Smooth muscle cell (in vitro differentiated cells): ENCODE data around the gene MESD. TPM values are rescaled to one million over a fixed set of nuclear protein-coding genes. Genes with fewer than 3 reads are reported as not detected.

Experiments
- DNase-seq: peaks from one replicate; lab custom pipeline; 2025; ENCODE audit not compliant: unreplicated experiment; lab: John Stamatoyannopoulos, UW
- H2AFZ ChIP-seq: fragments of 200-600 bp; sonication (generic); 2 replicates; pipeline ENCODE4 v1.6.0; 2016; ENCODE audit warnings: antibody characterized with exemption, low read depth, mild to moderate bottlenecking
- H3F3A ChIP-seq: fragments of 200-600 bp; sonication (generic); 2 replicates; pipeline ENCODE4 v1.6.0; 2017; ENCODE audit warnings: antibody characterized with exemption, low read depth
- H3K27ac ChIP-seq: fragments of 200-600 bp; sonication (generic); 2 replicates; pipeline ENCODE4 v1.5.1; 2016; ENCODE audit warnings: low read depth, mild to moderate bottlenecking
- H3K27me3 ChIP-seq: fragments of 200-600 bp; sonication (generic); 2 replicates; pipeline ENCODE4 v1.6.1; 2016; ENCODE audit warnings: low read depth, mild to moderate bottlenecking
- H3K36me3 ChIP-seq: fragments of 200-600 bp; sonication (generic); 2 replicates; pipeline ENCODE4 v1.5.1; 2016; ENCODE audit warnings: low read depth
- H3K4me1 ChIP-seq: fragments of 200-600 bp; sonication (generic); 2 replicates; pipeline ENCODE4 v1.5.1; 2016; ENCODE audit warnings: low read depth
- H3K4me2 ChIP-seq: fragments of 200-600 bp; sonication (generic); 2 replicates; pipeline ENCODE4 v1.6.0; 2016; ENCODE audit warnings: mild to moderate bottlenecking
- H3K4me3 ChIP-seq: fragments of 200-600 bp; sonication (generic); 2 replicates; pipeline ENCODE4 v1.5.1; 2016; ENCODE audit warnings: mild to moderate bottlenecking
- H3K79me2 ChIP-seq: fragments of 200-600 bp; sonication (generic); 2 replicates; pipeline ENCODE4 v1.6.0; 2016; ENCODE audit warnings: low read depth, mild to moderate bottlenecking
- H3K9ac ChIP-seq: fragments of 200-600 bp; sonication (generic); 2 replicates; pipeline ENCODE4 v1.6.0; 2016; ENCODE audit warnings: low read depth
- H3K9me3 ChIP-seq: fragments of 200-600 bp; sonication (generic); replicated peaks from 2 replicates; pipeline ENCODE4 v1.5.1; 2016; ENCODE audit warnings: low read depth
- H4K20me1 ChIP-seq: fragments of 200-600 bp; sonication (generic); 2 replicates; pipeline ENCODE4 v1.6.0; 2016; ENCODE audit warnings: low read depth
- WGBS: methylation state at CpG from one replicate; pipeline ENCODE4 v1.1.7; 2016; ENCODE audit warnings: low lambda C conversion rate; 5-methylcytosine and 5-hydroxymethylcytosine counted together
- polyA plus RNA-seq: library from polyadenylated mRNA; unstranded; fragments of >200 nt; fragmentation: Nextera tagmentation; extraction: Ambion mirVana; gene quantifications from 2 replicates; pipeline ENCODE4 v1.2.1, GENCODE V29; 2016
- total RNA-seq: library from RNA; depleted of rRNA; stranded (reverse); fragments of >200 nt; gene quantifications from 2 replicates; pipeline ENCODE4 v1.2.3, GENCODE V29; 2014
- TF ChIP-seq, protein P1 (sequence below): fragments of 200-600 bp; sonication (generic); IDR thresholded peaks from 2 replicates; pipeline ENCODE4 v1.5.1; 2017; ENCODE audit warnings: borderline replicate concordance, mild to moderate bottlenecking, antibody characterized with exemption; ENCODE audit not compliant: insufficient read depth, poor library complexity, severe bottlenecking

The MESD gene
- total and polyA plus RNA-seq, 2 experiments from 2014 or later = 20.1 to 41.4 TPM

DNA sequence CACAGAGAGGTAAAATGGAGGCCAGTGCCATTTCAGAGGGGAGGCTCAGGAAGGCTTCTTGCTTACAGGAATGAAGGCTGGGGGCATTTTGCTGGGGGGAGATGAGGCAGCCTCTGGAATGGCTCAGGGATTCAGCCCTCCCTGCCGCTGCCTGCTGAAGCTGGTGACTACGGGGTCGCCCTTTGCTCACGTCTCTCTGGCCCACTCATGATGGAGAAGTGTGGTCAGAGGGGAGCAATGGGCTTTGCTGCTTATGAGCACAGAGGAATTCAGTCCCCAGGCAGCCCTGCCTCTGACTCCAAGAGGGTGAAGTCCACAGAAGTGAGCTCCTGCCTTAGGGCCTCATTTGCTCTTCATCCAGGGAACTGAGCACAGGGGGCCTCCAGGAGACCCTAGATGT is 39.9 kb downstream of the MESD start:
- 100% methylated on average over 4 of the region's 4 CpGs for WGBS
- peaks cover 20% of the 10 kb centered on the region for H4K20me1 ChIP-seq
- no peak overlapping the region for H3K9ac ChIP-seq
- no peaks in the 10 kb centered on the region for H3F3A ChIP-seq
- H3K9me3 ChIP-seq = no peaks in the 10 kb centered on the region
- H2AFZ ChIP-seq = no peak overlapping the region
- H3K4me1 ChIP-seq = no peaks in the 10 kb centered on the region
- H3K36me3 ChIP-seq = no peaks in the 10 kb centered on the region
- no peaks in the 10 kb centered on the region for H3K27me3 ChIP-seq
- DNase-seq = no peak
- no peak overlapping the region for H3K27ac ChIP-seq
- no peak overlapping the region for H3K4me2 ChIP-seq
- no peaks in the 10 kb centered on the region for H3K79me2 ChIP-seq
- H3K4me3 ChIP-seq = no peak overlapping the region
- TF ChIP-seq, protein P1, sequence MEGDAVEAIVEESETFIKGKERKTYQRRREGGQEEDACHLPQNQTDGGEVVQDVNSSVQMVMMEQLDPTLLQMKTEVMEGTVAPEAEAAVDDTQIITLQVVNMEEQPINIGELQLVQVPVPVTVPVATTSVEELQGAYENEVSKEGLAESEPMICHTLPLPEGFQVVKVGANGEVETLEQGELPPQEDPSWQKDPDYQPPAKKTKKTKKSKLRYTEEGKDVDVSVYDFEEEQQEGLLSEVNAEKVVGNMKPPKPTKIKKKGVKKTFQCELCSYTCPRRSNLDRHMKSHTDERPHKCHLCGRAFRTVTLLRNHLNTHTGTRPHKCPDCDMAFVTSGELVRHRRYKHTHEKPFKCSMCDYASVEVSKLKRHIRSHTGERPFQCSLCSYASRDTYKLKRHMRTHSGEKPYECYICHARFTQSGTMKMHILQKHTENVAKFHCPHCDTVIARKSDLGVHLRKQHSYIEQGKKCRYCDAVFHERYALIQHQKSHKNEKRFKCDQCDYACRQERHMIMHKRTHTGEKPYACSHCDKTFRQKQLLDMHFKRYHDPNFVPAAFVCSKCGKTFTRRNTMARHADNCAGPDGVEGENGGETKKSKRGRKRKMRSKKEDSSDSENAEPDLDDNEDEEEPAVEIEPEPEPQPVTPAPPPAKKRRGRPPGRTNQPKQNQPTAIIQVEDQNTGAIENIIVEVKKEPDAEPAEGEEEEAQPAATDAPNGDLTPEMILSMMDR = no peak

DNA sequence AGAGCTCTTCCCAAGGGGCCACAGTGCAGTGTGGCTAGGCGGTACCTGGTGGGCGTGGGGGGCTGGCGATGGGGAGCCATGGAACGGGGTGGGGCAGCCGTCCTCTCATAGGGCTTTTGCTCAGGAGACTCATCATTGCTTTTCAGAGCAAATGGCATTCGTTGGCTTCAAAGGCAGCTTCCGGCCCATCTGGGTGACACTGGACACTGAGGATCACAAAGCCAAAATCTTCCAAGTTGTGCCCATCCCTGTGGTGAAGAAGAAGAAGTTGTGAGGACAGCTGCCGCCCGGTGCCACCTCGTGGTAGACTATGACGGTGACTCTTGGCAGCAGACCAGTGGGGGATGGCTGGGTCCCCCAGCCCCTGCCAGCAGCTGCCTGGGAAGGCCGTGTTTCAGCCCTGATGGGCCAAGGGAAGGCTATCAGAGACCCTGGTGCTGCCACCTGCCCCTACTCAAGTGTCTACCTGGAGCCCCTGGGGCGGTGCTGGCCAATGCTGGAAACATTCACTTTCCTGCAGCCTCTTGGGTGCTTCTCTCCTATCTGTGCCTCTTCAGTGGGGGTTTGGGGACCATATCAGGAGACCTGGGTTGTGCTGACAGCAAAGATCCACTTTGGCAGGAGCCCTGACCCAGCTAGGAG is 40.8 kb downstream of the MESD start:
- no peaks in the 10 kb centered on the region for H3K36me3 ChIP-seq
- WGBS = 99% methylated on average over 13 of the region's 13 CpGs

DNA sequence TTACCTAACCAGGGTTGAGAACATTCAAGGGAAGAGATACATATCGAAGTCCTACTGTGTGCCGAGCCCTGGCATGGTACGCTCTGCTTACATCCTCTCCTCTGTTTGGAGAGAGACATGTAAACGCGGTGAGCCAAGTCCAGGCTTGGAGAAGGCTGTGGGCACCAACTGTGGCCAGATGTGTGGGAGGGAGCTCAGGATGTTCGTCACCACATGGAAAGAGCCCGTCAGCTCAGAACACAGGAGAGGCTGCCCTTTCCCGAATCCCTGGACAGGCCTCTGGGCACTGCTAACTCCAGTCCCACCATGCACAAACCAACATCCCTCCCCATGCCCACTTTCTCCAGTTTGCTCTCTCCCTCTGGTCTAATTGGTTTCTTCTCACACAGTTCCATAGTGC is 43.0 kb downstream of the MESD start:
- Histone ChIP-seq H2AFZ (no peak overlapping the region), H3K4me1 (no peaks in the 10 kb centered on the region), H3K4me2 (no peak overlapping the region), H3K36me3 (no peaks in the 10 kb centered on the region), H4K20me1 (no peaks in the 10 kb centered on the region), H3K9me3 (no peaks in the 10 kb centered on the region), H3K79me2 (no peaks in the 10 kb centered on the region), H3K4me3 (no peak overlapping the region), H3K27me3 (no peaks in the 10 kb centered on the region), H3F3A (no peaks in the 10 kb centered on the region), H3K9ac (no peak overlapping the region), H3K27ac (no peak overlapping the region)
- no peak for DNase-seq
- 87% methylated on average over 8 of the region's 8 CpGs for WGBS
- TF ChIP-seq, protein P1 = no peak

More for the DNA sequence above, 40.8 kb downstream of the MESD start:
- Histone ChIP-seq H3K27ac (no peak overlapping the region), H3K27me3 (no peaks in the 10 kb centered on the region), H3F3A (no peaks in the 10 kb centered on the region), H4K20me1 (peaks cover 11% of the 10 kb centered on the region), H3K4me2 (no peak overlapping the region), H3K79me2 (no peaks in the 10 kb centered on the region), H3K9ac (no peak overlapping the region), H3K4me3 (no peak overlapping the region), H3K9me3 (no peaks in the 10 kb centered on the region), H2AFZ (no peak overlapping the region), H3K4me1 (no peaks in the 10 kb centered on the region)
- TF ChIP-seq, protein P1 = no peak
- no peak for DNase-seq

DNA sequence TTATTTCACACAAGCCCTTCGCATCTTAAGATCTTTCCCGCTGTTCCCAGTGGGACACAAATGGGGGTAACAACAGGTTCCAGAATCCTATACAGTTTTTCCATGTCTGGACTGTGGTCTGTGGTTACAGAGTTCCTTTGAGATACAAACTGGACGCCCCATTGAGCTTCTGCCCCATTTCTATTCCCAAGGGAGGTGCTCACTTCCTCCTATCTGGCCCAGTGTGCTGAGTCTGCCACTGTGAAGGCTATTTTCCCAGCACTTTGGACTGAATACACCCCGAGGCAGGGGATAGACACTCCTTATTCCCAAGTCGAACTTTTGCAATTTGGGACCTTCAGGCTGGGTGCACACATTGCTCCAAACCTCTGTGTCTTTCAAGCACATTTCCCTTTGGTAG is 44.0 kb downstream of the MESD start:
- no peaks in the 10 kb centered on the region for H3K36me3 ChIP-seq
- 96% methylated on average over 5 of the region's 5 CpGs for whole genome bisulfite sequencing
- DNase-seq = no peak
- no peak overlapping the region for H3K4me3 ChIP-seq
- no peaks in the 10 kb centered on the region for H3K79me2 ChIP-seq
- no peak overlapping the region for H3K9ac ChIP-seq
- H3K4me1 ChIP-seq = no peaks in the 10 kb centered on the region
- H3F3A ChIP-seq = no peaks in the 10 kb centered on the region
- no peaks in the 10 kb centered on the region for H3K9me3 ChIP-seq
- H3K27ac ChIP-seq = no peak overlapping the region
- no peaks in the 10 kb centered on the region for H4K20me1 ChIP-seq
- no peaks in the 10 kb centered on the region for H3K27me3 ChIP-seq
- no peak overlapping the region for H3K4me2 ChIP-seq
- TF ChIP-seq, protein P1 = no peak
- H2AFZ ChIP-seq = no peak overlapping the region
